GM12865 (cell line): ENCODE results near the gene GMPPB.
A peak's percentile ranks its signal among the peaks of the same experiment; 100 is the strongest.

Experiments
- DNase-seq: peaks from one replicate; pipeline ENCODE4 v3.0.0; 2010; ENCODE audit warnings: low read depth
- H3K4me3 ChIP-seq: 2 replicates; pipeline ENCODE4 v1.5.1; 2011; ENCODE audit warnings: mild to moderate bottlenecking, low read depth, low read length, control low read depth
- CTCF ChIP-seq: IDR thresholded peaks from 2 replicates; pipeline ENCODE4 v1.5.1; 2011; ENCODE audit warnings: low read length, control low read depth, low read depth, inconsistent platforms; ENCODE audit not compliant: insufficient read depth; ENCODE audit errors: missing control alignments

The GMPPB gene

GRCh38 chr3:49671291-49672288, 52.2 kb downstream of the GMPPB start:
- TF ChIP-seq CTCF = peak; percentile 94

GRCh38 chr3:49670940-49671290, 52.8 kb downstream of the GMPPB start:
- no peak for TF ChIP-seq CTCF
- no peak for DNase-seq
- no peak overlapping the region for H3K4me3 ChIP-seq

More at GRCh38 chr3:49671291-49672288, 52.2 kb downstream of the GMPPB start:
- DNase-seq = peak; percentile 83
- no peak overlapping the region for H3K4me3 ChIP-seq
